Activated CD4-positive, alpha-beta T cell treated with anti-CD3 and anti-CD28 coated beads, Interleukin-2, Interleukin-4, amounts not matched to agents 100 ng/mL and 50 ng/mL, durations not matched to agents 16 hours and 8 hours (primary cell): ENCODE results near the gene GLRA2.

ENCODE experiments used
- DNase-seq: peaks from one replicate; pipeline ENCODE4 v3.0.0-alpha.2; 2020; ENCODE audit warnings: low spot score

Gene GLRA2

DNA sequence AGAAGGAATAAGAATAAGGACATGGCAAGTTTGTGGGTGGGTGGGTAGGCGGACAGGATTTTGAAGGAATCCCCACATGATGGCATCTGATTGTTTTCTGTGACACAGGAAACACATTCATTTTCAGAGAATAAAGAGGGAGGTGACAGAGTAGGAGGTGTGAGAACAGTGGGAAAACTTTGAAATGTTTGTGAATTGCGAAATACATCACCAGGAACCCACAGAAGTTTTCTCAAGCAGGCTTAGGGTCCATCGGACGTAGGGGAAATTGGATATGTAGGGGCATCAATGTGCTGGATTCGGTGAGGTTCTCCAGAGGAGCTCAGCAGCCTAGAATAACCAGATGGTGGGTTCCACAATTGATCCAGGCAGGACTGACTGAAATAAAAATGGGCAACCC is 171.6 kb downstream of the GLRA2 start:
- DNase-seq: no peak

GRCh38 chrX:14702145-14702544 is 172.8 kb downstream of the GLRA2 start:
- no peak for DNase-seq

DNA sequence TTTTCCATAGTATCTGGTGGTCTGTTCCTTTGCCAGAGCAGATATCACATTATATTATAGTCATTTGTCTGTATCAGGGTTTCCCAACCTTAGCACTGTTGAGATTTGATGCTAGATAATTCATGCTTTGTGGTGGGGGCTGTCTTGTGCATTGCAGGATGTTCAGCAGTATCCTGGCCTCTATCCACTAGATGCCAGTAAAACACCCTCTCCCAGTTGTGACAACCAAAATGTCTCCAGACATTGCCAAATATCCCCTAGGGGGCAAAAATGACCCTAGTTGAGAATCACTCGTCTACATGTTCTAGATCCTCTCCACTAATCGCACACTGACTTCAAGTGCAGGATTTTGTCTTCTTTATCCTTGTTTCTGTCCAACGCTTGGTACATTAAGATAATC is 182.8 kb downstream of the GLRA2 start:
- no peak for DNase-seq

GRCh38 chrX:14717949-14718348 is 188.6 kb downstream of the GLRA2 start:
- no peak for DNase-seq

DNA sequence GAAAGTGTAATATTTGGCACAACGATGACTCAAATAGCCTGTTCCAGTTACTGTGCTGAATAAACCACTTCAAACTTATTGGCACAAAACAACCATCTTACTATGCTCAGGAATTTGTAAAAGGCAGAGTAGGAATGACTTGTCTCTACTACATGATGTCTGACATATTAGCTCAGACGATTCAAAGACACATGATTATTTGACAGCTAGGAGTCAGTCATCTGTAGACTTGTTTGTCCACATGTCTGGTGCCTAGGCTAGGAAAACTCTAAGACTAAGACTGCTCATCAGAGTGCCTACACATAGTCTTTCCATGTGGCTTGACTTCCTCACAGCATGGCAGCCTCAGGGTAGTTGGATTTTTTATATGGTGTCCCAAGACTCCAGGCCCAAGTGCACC is 189.1 kb downstream of the GLRA2 start:
- no peak for DNase-seq

DNA sequence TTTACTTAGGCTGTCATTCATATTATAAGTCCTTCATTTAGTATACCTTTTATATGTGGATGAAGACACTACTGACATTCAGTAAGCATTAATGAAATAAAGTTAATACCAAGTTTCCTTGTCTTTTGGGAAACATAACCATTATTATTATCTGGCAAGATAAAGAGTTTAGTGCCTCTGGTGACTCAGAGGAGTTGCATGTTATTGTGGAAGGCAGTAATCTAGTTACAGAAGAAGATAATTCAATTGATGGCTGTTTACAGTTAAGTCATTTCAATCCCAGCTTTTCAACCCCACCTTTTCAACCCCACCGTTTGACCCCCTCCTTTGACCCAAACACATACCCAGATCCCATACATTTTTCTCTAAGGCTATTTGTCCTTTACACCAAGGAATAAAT is 199.7 kb downstream of the GLRA2 start:
- DNase-seq: no peak

DNA sequence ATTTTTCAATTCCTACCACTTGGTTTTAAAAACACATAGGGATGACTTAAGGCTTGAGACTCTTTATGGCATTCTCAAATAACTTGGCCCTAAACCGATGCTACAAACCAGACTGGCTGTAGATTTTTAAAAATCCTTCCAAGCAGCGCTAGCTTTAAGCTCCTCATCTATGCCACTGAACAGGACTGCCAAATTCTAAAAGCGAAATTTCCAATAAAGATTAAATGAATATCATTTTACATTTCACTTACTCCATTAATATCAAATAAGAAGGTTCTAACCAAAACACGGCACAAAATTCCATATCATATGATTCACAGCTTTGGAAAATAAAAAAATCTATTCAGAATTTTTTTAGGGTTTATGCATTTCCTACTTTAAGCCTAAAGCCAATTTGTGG is 209.3 kb downstream of the GLRA2 start:
- no peak for DNase-seq

GRCh38 chrX:14753441-14753840 is 224.1 kb downstream of the GLRA2 start:
- no peak for DNase-seq

GRCh38 chrX:14758029-14758491 is 228.7 kb downstream of the GLRA2 start:
- DNase-seq: no peak

- DNase-seq: no peak
Observed at GRCh38 chrX:14775416-14775815, 246.1 kb downstream of the GLRA2 start.

GRCh38 chrX:14776901-14777300 is 247.6 kb downstream of the GLRA2 start:
- no peak for DNase-seq

GRCh38 chrX:14777525-14777924 is 248.2 kb downstream of the GLRA2 start:
- DNase-seq: no peak

- DNase-seq: no peak
Observed at GRCh38 chrX:14779580-14779979, 250.2 kb downstream of the GLRA2 start.
